ENCODE measurements around the gene TRIM56.

Gene TRIM56

DNA sequence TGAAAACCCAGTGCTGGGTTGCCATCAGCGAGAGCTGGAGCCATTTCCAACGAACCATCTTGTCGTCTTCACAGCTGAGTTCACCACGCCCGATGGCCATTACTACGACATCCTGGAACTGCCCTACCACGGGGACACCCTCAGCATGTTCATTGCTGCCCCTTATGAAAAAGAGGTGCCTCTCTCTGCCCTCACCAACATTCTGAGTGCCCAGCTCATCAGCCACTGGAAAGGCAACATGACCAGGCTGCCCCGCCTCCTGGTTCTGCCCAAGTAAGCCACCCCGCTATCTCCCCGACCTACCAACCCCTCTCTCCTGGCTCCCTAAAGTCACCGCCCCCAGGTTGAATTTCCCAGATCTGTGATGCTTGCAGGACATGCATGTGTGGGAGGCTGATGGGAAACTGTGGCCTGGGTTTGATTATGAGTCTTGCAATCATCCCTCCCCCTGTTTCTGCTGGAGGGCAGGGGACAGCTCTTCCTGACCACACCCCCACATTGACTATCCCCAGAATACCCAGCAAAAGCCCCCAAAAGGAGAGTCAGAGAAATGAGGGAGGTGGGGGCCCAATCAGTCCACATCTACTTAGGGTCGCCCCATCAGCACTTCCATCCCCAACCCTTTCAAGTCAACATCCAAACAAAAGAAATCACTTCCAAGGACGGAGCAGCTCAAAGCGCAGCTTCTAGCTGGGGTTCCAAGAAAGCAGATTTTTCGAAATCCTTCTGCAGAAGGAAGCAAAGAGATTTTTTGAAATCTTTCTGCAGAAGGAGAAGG, 48.5 kb downstream of the TRIM56 start:
- DNase-seq = no peak

DNA sequence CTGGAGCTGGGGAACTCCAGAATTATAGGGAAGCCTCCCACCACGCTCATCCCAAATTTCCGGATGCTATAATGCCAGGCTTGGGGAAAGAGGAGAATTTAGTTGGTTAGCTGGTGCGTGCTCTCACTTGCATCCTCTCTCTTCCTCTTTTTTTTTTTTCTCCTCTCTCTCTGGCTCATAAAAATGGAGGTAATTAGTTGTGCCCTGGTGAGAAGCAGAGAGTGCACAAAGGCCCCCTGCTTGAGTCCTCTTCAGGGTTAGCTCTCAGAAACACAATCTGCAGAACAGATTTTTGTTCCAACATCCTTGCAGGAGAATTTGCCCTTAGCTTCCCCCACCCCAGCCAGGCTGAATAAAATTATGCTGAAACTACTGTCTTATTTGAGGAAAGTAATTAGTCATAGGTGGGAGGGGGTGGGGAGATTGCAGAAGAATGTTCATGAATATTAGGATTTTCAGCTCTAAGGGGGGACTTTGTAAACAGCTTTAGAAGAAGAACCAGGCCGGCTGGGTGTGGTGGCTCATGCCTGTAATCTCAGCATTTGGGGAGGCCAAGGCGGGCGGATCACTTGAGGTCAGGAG, 49.2 kb downstream of the TRIM56 start:
- no peak for DNase-seq

DNA sequence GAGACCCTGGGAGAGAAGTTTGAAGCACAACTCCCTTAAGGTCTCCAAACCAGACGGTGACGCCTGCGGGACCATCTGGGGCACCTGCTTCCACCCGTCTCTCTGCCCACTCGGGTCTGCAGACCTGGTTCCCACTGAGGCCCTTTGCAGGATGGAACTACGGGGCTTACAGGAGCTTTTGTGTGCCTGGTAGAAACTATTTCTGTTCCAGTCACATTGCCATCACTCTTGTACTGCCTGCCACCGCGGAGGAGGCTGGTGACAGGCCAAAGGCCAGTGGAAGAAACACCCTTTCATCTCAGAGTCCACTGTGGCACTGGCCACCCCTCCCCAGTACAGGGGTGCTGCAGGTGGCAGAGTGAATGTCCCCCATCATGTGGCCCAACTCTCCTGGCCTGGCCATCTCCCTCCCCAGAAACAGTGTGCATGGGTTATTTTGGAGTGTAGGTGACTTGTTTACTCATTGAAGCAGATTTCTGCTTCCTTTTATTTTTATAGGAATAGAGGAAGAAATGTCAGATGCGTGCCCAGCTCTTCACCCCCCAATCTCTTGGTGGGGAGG, 52.5 kb downstream of the TRIM56 start:
- DNase-seq = no peak

DNA sequence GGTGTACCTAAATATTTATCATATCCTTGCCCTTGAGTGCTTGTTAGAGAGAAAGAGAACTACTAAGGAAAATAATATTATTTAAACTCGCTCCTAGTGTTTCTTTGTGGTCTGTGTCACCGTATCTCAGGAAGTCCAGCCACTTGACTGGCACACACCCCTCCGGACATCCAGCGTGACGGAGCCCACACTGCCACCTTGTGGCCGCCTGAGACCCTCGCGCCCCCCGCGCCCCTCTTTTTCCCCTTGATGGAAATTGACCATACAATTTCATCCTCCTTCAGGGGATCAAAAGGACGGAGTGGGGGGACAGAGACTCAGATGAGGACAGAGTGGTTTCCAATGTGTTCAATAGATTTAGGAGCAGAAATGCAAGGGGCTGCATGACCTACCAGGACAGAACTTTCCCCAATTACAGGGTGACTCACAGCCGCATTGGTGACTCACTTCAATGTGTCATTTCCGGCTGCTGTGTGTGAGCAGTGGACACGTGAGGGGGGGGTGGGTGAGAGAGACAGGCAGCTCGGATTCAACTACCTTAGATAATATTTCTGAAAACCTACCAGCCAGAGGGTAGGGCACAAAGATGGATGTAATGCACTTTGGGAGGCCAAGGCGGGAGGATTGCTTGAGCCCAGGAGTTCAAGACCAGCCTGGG, 53.1 kb downstream of the TRIM56 start:
- peak; percentile 32 for DNase-seq

DNA sequence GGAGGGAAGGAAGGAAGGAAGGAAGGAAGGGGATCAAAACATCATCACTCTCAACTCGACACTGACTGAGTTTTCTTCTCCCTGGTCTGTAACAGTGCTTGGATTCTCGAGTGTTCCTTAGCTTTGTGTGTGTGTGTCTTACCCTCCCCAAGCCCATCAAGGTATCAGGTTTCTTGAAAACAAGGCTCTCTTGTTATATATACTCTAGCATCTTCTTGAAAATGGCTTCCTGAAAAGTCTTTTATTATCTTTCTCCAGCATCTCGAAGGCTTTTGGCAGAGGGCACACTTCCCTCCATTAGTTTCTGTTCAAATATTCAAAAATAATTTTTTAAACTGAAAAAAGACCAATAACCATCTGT, 55.0 kb downstream of the TRIM56 start:
- DNase-seq = no peak

DNA sequence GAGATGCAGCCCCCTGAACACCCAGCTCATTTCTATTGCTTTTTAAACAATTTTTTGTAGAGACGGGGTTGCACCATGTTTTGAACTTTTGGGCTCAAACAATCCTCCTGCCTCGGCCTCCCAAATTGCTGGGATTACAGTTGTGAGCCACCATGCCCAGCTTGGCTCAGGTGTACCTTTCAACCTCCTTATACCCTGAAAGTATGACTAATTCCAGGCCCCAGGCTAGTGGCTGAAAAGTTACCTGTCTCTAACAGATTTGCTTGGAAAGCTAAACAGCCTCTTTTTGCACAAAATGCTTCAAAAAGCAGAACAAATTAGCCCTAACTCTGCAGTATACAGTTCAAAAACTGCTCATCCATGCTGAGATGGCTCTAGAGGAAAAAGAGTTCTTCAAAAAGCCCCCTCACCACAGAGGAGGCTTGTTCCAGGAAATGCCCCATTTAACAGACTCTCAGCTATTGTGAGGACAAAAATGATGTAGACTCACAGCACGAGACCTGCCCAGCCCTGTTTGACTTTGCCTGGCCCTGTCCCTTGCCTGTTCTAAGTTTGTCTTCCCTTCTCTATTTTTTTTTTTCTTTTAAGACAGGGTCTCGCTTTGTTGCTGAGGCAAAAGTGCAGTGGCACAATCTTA, 55.6 kb downstream of the TRIM56 start:
- DNase-seq = no peak
